ENCODE measurements around the gene RBMXL2. TPM values are rescaled to one million over a fixed set of nuclear protein-coding genes. Genes with fewer than 3 reads are reported as not detected.

Gene RBMXL2
- total RNA-seq, 1 donor from 2014 or later, result not detected

GRCh38 chr11:7138051-7138450, 49.3 kb downstream of the RBMXL2 start:
- H3K4me3 ChIP-seq (ENCODE audit: low read depth, low read length), result no peak overlapping the region
- H3K36me3 ChIP-seq (ENCODE audit: control insufficient read depth, insufficient read depth, low read length), result no peaks in the 10 kb centered on the region
- FAIRE-seq (no peak), DNase-seq (ENCODE audit: low read depth) (no peak)
- no peak for TF ChIP-seq CTCF (IDR thresholded peaks at IDR 0.05; ENCODE audit: insufficient read depth, low read length, severe bottlenecking)
- peaks cover 1% of the 10 kb centered on the region for H3K27me3 ChIP-seq (ENCODE audit: control insufficient read depth, insufficient read depth, low read length)

Other genes starting within 250 kb of the RBMXL2 start
- not detected in 2 replicates for gene OR10A5, start 243.3 kb upstream of the RBMXL2 start, total RNA-seq
- gene OR10A2, start 225.9 kb upstream of the RBMXL2 start, total RNA-seq, result not detected in 2 replicates
- not detected in 2 replicates for gene OR10A4, start 212.4 kb upstream of the RBMXL2 start, total RNA-seq
- 0.26 TPM in 1 of 2 replicates, not detected in the other for gene OR2D2, start 196.5 kb upstream of the RBMXL2 start, total RNA-seq
- not detected in 2 replicates for gene OR2D3, start 168.0 kb upstream of the RBMXL2 start, total RNA-seq
- 4.7 and 6.1 TPM in 2 replicates for gene ZNF215, start 162.6 kb upstream of the RBMXL2 start, total RNA-seq
- gene ZNF214, start 68.7 kb upstream of the RBMXL2 start, total RNA-seq, result 2.6 and 3.2 TPM in 2 replicates
- under 0.01 and 0.13 TPM in 2 replicates for gene NLRP14, start 68.5 kb upstream of the RBMXL2 start, total RNA-seq
- gene SYT9, start 162.9 kb downstream of the RBMXL2 start, total RNA-seq, result not detected in 2 replicates